HepG2 (cell line): ENCODE data around the gene SAP130. TPM values are rescaled to one million over a fixed set of nuclear protein-coding genes. Genes with fewer than 3 reads are reported as not detected.

Source experiments
- ATAC-seq: fragments of 200-7000 bp; cut with Tn5 transposase; 3 replicates; pipeline ENCODE4 v1.9.1; 2020; ENCODE audit warnings: mild to moderate bottlenecking, moderate library complexity
- BruUV-seq: library from RNA; stranded (reverse); fragments of 400-500 nt; replicated peaks from 2 replicates; lab custom pipeline; 2021; lab: Mats Ljungman, UMichigan
- CTCF ChIA-PET: fragments of 300-600 bp; formaldehyde crosslinking; extraction: SDS; loops from one replicate; lab custom pipeline; 2021; ENCODE audit warnings: low total read pairs, inconsistent platforms, low intra/inter-chr PET ratio; lab: Yijun Ruan, JAX
- POLR2A ChIA-PET: fragments of 350-600 bp; sonication (Branson Sonifier 250); formaldehyde crosslinking; loops from one replicate; lab custom pipeline; 2020; ENCODE audit warnings: antibody characterized with exemption, inconsistent platforms; lab: Yijun Ruan, JAX
- DNase-seq: peaks from one replicate; pipeline ENCODE4 v3.0.0-alpha.2; 2015; ENCODE audit warnings: low spot score
- FAIRE-seq: peaks from 3 replicates; lab custom pipeline; 2011; peaks lifted over from hg19 to GRCh38; lab: Jason Lieb, UNC
- H2AFZ ChIP-seq: one replicate; pipeline ENCODE4 v1.6.1; 2011; ENCODE audit warnings: low read length, inconsistent platforms
- H3K27ac ChIP-seq: fragments of 300-600 bp; 3 replicates; pipeline ENCODE4 v1.8.0; 2011; ENCODE audit warnings: mixed run types, mild to moderate bottlenecking, mixed read lengths, low read length, inconsistent platforms; ENCODE audit not compliant: insufficient read depth; ENCODE audit errors: extremely low read length
- H3K27me3 ChIP-seq, 2 experiments: fragments of 200-600 bp in 1 of 2; 2 replicates in 1 of 2; 3 replicates in 1 of 2; pipeline versions ENCODE4 v1.6.0 to v1.8.0; 2011; ENCODE audit warnings: low read length in 2 of 2, mild to moderate bottlenecking in 2 of 2, moderate library complexity in 2 of 2, inconsistent platforms in 1 of 2; ENCODE audit not compliant: insufficient read depth in 2 of 2, control insufficient read depth in 1 of 2
- H3K36me3 ChIP-seq, 2 experiments: fragments of 200-600 bp in 1 of 2; replicated peaks in 1 of 2; 2 replicates in 1 of 2; 3 replicates in 1 of 2; pipeline versions ENCODE4 v1.5.1 to v1.8.0; 2011; ENCODE audit warnings: low read length in 2 of 2, inconsistent platforms in 1 of 2; ENCODE audit not compliant: insufficient read depth in 2 of 2, control insufficient read depth in 1 of 2
- H3K4me1 ChIP-seq: 2 replicates; pipeline ENCODE4 v1.5.1; 2012; ENCODE audit warnings: low read length, inconsistent platforms; ENCODE audit not compliant: insufficient read depth
- H3K4me2 ChIP-seq: 2 replicates; pipeline ENCODE4 v1.6.0; 2011; ENCODE audit warnings: low read depth, low read length, inconsistent platforms
- H3K4me3 ChIP-seq, 3 experiments: fragments of 200-600 bp in 1 of 3; sonication (generic), shearing (Covaris generic) in 1 of 3; replicated peaks in 1 of 3; 2 replicates each; pipeline ENCODE4 v1.5.1; 2011 to 2016; ENCODE audit warnings: low read length in 3 of 3, inconsistent platforms in 2 of 3, low read depth in 2 of 3, mild to moderate bottlenecking in 2 of 3, control low read depth in 1 of 3, mixed read lengths in 1 of 3; ENCODE audit not compliant: insufficient read depth in 1 of 3
- H3K79me2 ChIP-seq: one replicate; pipeline ENCODE4 v1.6.1; 2011; ENCODE audit warnings: low read length, inconsistent platforms; ENCODE audit not compliant: insufficient read depth
- H3K9ac ChIP-seq: 2 replicates; pipeline ENCODE4 v1.6.0; 2011; ENCODE audit warnings: mild to moderate bottlenecking, low read depth, low read length, inconsistent platforms; ENCODE audit not compliant: insufficient read depth
- H3K9me3 ChIP-seq: 2 replicates; pipeline ENCODE4 v1.5.1; 2012; ENCODE audit warnings: mild to moderate bottlenecking, low read length
- H4K20me1 ChIP-seq: 2 replicates; pipeline ENCODE4 v1.6.0; 2011; ENCODE audit warnings: inconsistent platforms, mild to moderate bottlenecking, low read length, moderate library complexity; ENCODE audit not compliant: insufficient read depth
- GATAD2A ChIP-seq: IDR thresholded peaks from 2 replicates; pipeline ENCODE4 v1.6.1; 2016
- HOXA7 ChIP-seq: sonication (generic); formaldehyde crosslinking; IDR thresholded peaks from 2 replicates; pipeline ENCODE4 v1.8.1; 2022; ENCODE audit warnings: mild to moderate bottlenecking, missing genetic modification reagents, moderate library complexity
- HOXD1 ChIP-seq: sonication (generic); formaldehyde crosslinking; IDR thresholded peaks from 2 replicates; pipeline ENCODE4 v1.5.0; 2020; ENCODE audit warnings: missing genetic modification reagents
- JUND ChIP-seq: sonication (generic); formaldehyde crosslinking; IDR thresholded peaks from 2 replicates; pipeline ENCODE4 v1.8.0; 2022; ENCODE audit warnings: mild to moderate bottlenecking, missing genetic modification reagents
- MTF1 ChIP-seq: sonication (generic); formaldehyde crosslinking; IDR thresholded peaks from 2 replicates; pipeline ENCODE4 v1.5.0; 2020; ENCODE audit warnings: missing genetic modification reagents
- MXD4 ChIP-seq: IDR thresholded peaks from 2 replicates; pipeline ENCODE4 v1.6.1; 2016; ENCODE audit warnings: mild to moderate bottlenecking, missing biosample characterization, missing genetic modification reagents
- NFIC ChIP-seq: IDR thresholded peaks from 2 replicates; pipeline ENCODE4 v1.6.1; 2012; ENCODE audit warnings: mild to moderate bottlenecking, low read length, inconsistent platforms
- SAP130 ChIP-seq: IDR thresholded peaks from 2 replicates; pipeline ENCODE4 v1.6.1; 2016; ENCODE audit warnings: low read depth
- SATB2 ChIP-seq: sonication (generic); formaldehyde crosslinking; IDR thresholded peaks from 2 replicates; pipeline ENCODE4 v1.5.0; 2020; ENCODE audit warnings: missing genetic modification reagents
- ZBTB3 ChIP-seq: sonication (generic); formaldehyde crosslinking; IDR thresholded peaks from 2 replicates; pipeline ENCODE4 v1.4.0; 2020; ENCODE audit warnings: low read depth, mild to moderate bottlenecking, moderate library complexity, missing genetic modification reagents, borderline replicate concordance
- ZFP36 ChIP-seq: fragments of 150-350 bp; IDR thresholded peaks from 2 replicates; pipeline ENCODE4 v1.6.1; 2018; ENCODE audit warnings: borderline replicate concordance, low read length, low read depth; ENCODE audit not compliant: partially characterized antibody
- ZFP62 ChIP-seq: sonication (generic); formaldehyde crosslinking; IDR thresholded peaks from 2 replicates; pipeline ENCODE4 v1.4.0; 2020; ENCODE audit warnings: missing genetic modification reagents
- ZNF124 ChIP-seq: sonication (generic); formaldehyde crosslinking; IDR thresholded peaks from 2 replicates; pipeline ENCODE4 v1.4.0; 2020; ENCODE audit warnings: missing genetic modification reagents
- ZNF333 ChIP-seq: sonication (generic); formaldehyde crosslinking; IDR thresholded peaks from 2 replicates; pipeline ENCODE4 v1.4.0; 2020; ENCODE audit warnings: mild to moderate bottlenecking, missing genetic modification reagents, borderline replicate concordance
- ZNF337 ChIP-seq: sonication (generic); formaldehyde crosslinking; IDR thresholded peaks from 2 replicates; pipeline ENCODE4 v1.5.1; 2020; ENCODE audit warnings: missing genetic modification reagents, low read depth, mild to moderate bottlenecking, borderline replicate concordance
- ZNF510 ChIP-seq: sonication (generic); formaldehyde crosslinking; IDR thresholded peaks from 2 replicates; pipeline ENCODE4 v1.4.0; 2020; ENCODE audit warnings: low read depth, mild to moderate bottlenecking, missing genetic modification reagents
- ZNF780A ChIP-seq: sonication (generic); formaldehyde crosslinking; IDR thresholded peaks from 2 replicates; pipeline ENCODE4 v1.8.0; 2022; ENCODE audit warnings: mild to moderate bottlenecking, missing genetic modification reagents, moderate library complexity
- WGBS: methylation state at CpG from one replicate; pipeline ENCODE4 v1.1.6; 2017; ENCODE audit warnings: low lambda C conversion rate; 5-methylcytosine and 5-hydroxymethylcytosine counted together
- in situ Hi-C: cut with HindIII; loops from 2 replicates; pipeline ENCODE4 v1.10.0; 2017; ENCODE audit warnings: low pct_unique_long_range_greater_than_20kb; ENCODE audit not compliant: extremely low pct_ligation_motif_present
- intact Hi-C: fragments of 100-400 bp; cut with micrococcal nuclease; formaldehyde crosslinking; loops from one replicate; pipeline ENCODE4 v1.10.0; 2022; ENCODE audit not compliant: unreplicated experiment
- polyA plus RNA-seq, 8 experiments: library from polyadenylated mRNA; depleted of rRNA in 3 of 8; stranded (reverse) in 7 of 8; unstranded in 1 of 8; fragments of >200 nt; fragmentation: Illumina TruSeq in 4 of 8; extraction: Trizol in 4 of 8; gene quantifications; 2 replicates each; pipeline versions ENCODE4 v1.2.1 to v1.2.3, GENCODE V29; 2011 to 2016; ENCODE audit warnings: low read depth in 4 of 8, missing spikeins in 1 of 8, mixed read lengths in 1 of 8; ENCODE audit not compliant: insufficient read depth in 1 of 8
- total RNA-seq, 5 experiments: library from RNA; depleted of rRNA; stranded (reverse); fragments of >200 nt; fragmentation: Illumina TruSeq; extraction: Trizol; gene quantifications; 2 replicates each; pipeline ENCODE4 v1.2.3, GENCODE V29; 2016; ENCODE audit warnings: low read depth in 1 of 5
- TF ChIP-seq, protein P1 (sequence below): sonication (generic); formaldehyde crosslinking; IDR thresholded peaks from 2 replicates; pipeline ENCODE4 v1.4.0; 2020; ENCODE audit warnings: missing genetic modification reagents, borderline replicate concordance

The SAP130 gene
- total and polyA plus RNA-seq, 2 of the 13 experiments (the other 11 are each of a cell fraction or from before 2014, with no cell fraction given) = 11.1 to 18.6 TPM

GRCh38 chr2:127969446-127969845 lies 58.4 kb downstream of the SAP130 start:
- in situ Hi-C loops = no loop called here
- Histone ChIP-seq H3K27me3 (no peaks in the 10 kb centered on the region), H4K20me1 (no peaks in the 10 kb centered on the region), H3K79me2 (no peaks in the 10 kb centered on the region), H3K4me3 (no peak overlapping the region), H3K27ac (no peak overlapping the region), H3K9me3 (no peaks in the 10 kb centered on the region), H3K36me3 (peaks cover 14 to 42% of the 10 kb centered on the region in 2 experiments), H3K9ac (no peak overlapping the region), H3K4me2 (no peak overlapping the region), H2AFZ (no peak overlapping the region), H3K4me1 (no peaks in the 10 kb centered on the region)
- TF ChIP-seq HOXA7 (CRISPR knock-in tag) (no peak), SATB2 (CRISPR knock-in tag) (no peak), ZNF337 (CRISPR knock-in tag) (no peak), ZNF780A (CRISPR knock-in tag) (no peak), ZFP62 (no peak), SAP130 (CRISPR knock-in tag) (no peak), ZFP36 (no peak), HOXD1 (CRISPR knock-in tag) (no peak), ZNF124 (CRISPR knock-in tag) (no peak), ZNF510 (CRISPR knock-in tag) (no peak), ZNF333 (no peak), MXD4 (CRISPR knock-in tag) (no peak), ZBTB3 (CRISPR knock-in tag) (no peak), JUND (CRISPR knock-in tag) (no peak), MTF1 (no peak), NFIC (no peak), GATAD2A (CRISPR knock-in tag) (no peak)
- TF ChIP-seq, protein P1, sequence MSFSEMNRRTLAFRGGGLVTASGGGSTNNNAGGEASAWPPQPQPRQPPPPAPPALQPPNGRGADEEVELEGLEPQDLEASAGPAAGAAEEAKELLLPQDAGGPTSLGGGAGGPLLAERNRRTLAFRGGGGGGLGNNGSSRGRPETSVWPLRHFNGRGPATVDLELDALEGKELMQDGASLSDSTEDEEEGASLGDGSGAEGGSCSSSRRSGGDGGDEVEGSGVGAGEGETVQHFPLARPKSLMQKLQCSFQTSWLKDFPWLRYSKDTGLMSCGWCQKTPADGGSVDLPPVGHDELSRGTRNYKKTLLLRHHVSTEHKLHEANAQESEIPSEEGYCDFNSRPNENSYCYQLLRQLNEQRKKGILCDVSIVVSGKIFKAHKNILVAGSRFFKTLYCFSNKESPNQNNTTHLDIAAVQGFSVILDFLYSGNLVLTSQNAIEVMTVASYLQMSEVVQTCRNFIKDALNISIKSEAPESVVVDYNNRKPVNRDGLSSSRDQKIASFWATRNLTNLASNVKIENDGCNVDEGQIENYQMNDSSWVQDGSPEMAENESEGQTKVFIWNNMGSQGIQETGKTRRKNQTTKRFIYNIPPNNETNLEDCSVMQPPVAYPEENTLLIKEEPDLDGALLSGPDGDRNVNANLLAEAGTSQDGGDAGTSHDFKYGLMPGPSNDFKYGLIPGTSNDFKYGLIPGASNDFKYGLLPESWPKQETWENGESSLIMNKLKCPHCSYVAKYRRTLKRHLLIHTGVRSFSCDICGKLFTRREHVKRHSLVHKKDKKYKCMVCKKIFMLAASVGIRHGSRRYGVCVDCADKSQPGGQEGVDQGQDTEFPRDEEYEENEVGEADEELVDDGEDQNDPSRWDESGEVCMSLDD = no peak
- intact Hi-C loops = no loop called here
- CTCF ChIA-PET = no interaction called here
- DNase-seq = no peak
- POLR2A ChIA-PET = no interaction called here
- no peak for FAIRE-seq
- ATAC-seq = no peak
- 95% methylated on average over 4 of the region's 4 CpGs for WGBS
- BruUV-seq = no TSS peak
